Keratinocyte (primary cell): ENCODE measurements around the gene FDXACB1. TPM values are rescaled to one million over a fixed set of nuclear protein-coding genes. Genes with fewer than 3 reads are reported as not detected.

Source experiments
- DNase-seq: peaks from one replicate; pipeline ENCODE4 v3.0.0-alpha.2; 2011; ENCODE audit warnings: low read depth, missing footprints, low spot score
- FAIRE-seq: peaks from 2 replicates; lab custom pipeline; 2011; peaks lifted over from hg19 to GRCh38; lab: Jason Lieb, UNC
- H2AFZ ChIP-seq: 2 replicates; pipeline ENCODE4 v1.6.0; 2012; ENCODE audit warnings: low read length, control low read depth, inconsistent platforms; ENCODE audit not compliant: control insufficient read depth
- H3K27ac ChIP-seq: 2 replicates; pipeline ENCODE4 v1.5.1; 2011; ENCODE audit warnings: low read length; ENCODE audit not compliant: control insufficient read depth, insufficient read depth
- H3K27me3 ChIP-seq: 3 replicates; pipeline ENCODE4 v1.6.0; 2011; ENCODE audit warnings: low read length; ENCODE audit not compliant: control insufficient read depth, insufficient read depth; ENCODE audit errors: extremely low read depth
- H3K36me3 ChIP-seq, 2 experiments: 2 replicates in 1 of 2; 3 replicates in 1 of 2; pipeline ENCODE4 v1.5.1; 2011; ENCODE audit warnings: low read length in 2 of 2, mild to moderate bottlenecking in 1 of 2; ENCODE audit not compliant: control insufficient read depth in 2 of 2, insufficient read depth in 2 of 2; ENCODE audit errors: extremely low read depth in 1 of 2
- H3K4me1 ChIP-seq: 3 replicates; pipeline ENCODE4 v1.5.1; 2011; ENCODE audit warnings: low read length; ENCODE audit not compliant: control insufficient read depth, insufficient read depth; ENCODE audit errors: extremely low read depth
- H3K4me2 ChIP-seq: 3 replicates; pipeline ENCODE4 v1.6.0; 2011; ENCODE audit warnings: low read depth, low read length; ENCODE audit not compliant: control insufficient read depth, insufficient read depth; ENCODE audit errors: extremely low read depth
- H3K4me3 ChIP-seq, 3 experiments: fragments of 200-600 bp in 1 of 3; sonication (generic) in 1 of 3; 2 replicates in 2 of 3; 3 replicates in 1 of 3; pipeline ENCODE4 v1.5.1; 2011 to 2016; ENCODE audit warnings: low read length in 3 of 3, mild to moderate bottlenecking in 3 of 3, control low read depth in 2 of 3, inconsistent platforms in 1 of 3, low read depth in 1 of 3, mixed read lengths in 1 of 3, mixed run types in 1 of 3, moderate library complexity in 1 of 3; ENCODE audit not compliant: control insufficient read depth in 2 of 3, insufficient read depth in 2 of 3; ENCODE audit errors: extremely low read depth in 1 of 3
- H3K79me2 ChIP-seq: 2 replicates; pipeline ENCODE4 v1.6.0; 2012; ENCODE audit warnings: low read length; ENCODE audit not compliant: control insufficient read depth, insufficient read depth
- H3K9ac ChIP-seq: 3 replicates; pipeline ENCODE4 v1.6.0; 2011; ENCODE audit warnings: low read length; ENCODE audit not compliant: control insufficient read depth, insufficient read depth; ENCODE audit errors: extremely low read depth
- H3K9me1 ChIP-seq: 3 replicates; pipeline ENCODE4 v1.6.0; 2011; ENCODE audit warnings: low read length; ENCODE audit not compliant: control insufficient read depth, insufficient read depth; ENCODE audit errors: extremely low read depth
- H3K9me3 ChIP-seq: 2 replicates; pipeline ENCODE4 v1.5.1; 2012; ENCODE audit warnings: low read depth, low read length; ENCODE audit not compliant: control insufficient read depth
- H4K20me1 ChIP-seq: 3 replicates; pipeline ENCODE4 v1.6.0; 2011; ENCODE audit warnings: low read length; ENCODE audit not compliant: control insufficient read depth, insufficient read depth; ENCODE audit errors: extremely low read depth
- CTCF ChIP-seq, 3 experiments: IDR thresholded peaks in 1 of 3; conservative IDR thresholded peaks in 1 of 3; optimal IDR thresholded peaks in 1 of 3; 2 replicates in 2 of 3; 3 replicates in 1 of 3; pipeline versions ENCODE3 to v1.5.1; 2011; ENCODE audit warnings: low read length in 3 of 3, mild to moderate bottlenecking in 3 of 3, moderate library complexity in 2 of 3, control low read depth in 1 of 3, inconsistent platforms in 1 of 3; ENCODE audit not compliant: insufficient read depth in 2 of 3; ENCODE audit errors: extremely low read depth in 1 of 3
- EZH2 ChIP-seq: IDR thresholded peaks from one replicate; pipeline ENCODE4 v1.6.1; 2012; ENCODE audit warnings: inconsistent platforms, mild to moderate bottlenecking, low read length, moderate library complexity
- dilution Hi-C: fragments of 300-500 bp; cut with MboI; formaldehyde crosslinking; loops from one replicate; pipeline ENCODE4 v1.7.0; 2020; ENCODE audit warnings: low sequenced_read_pairs; ENCODE audit not compliant: extremely low pct_ligation_motif_present
- polyA plus RNA-seq, 5 experiments: library from polyadenylated mRNA; depleted of rRNA in 3 of 5; stranded (reverse) in 3 of 5; stranded (forward) in 1 of 5; unstranded in 1 of 5; fragments of >200 nt; gene quantifications; 1 replicate in 1 of 5; 2 replicates in 3 of 5; 3 replicates in 1 of 5; pipeline versions ENCODE4 v1.2.1 to v1.2.3, GENCODE V29; 2011 to 2012; ENCODE audit warnings: missing spikeins in 2 of 5, low read depth in 1 of 5, low replicate concordance in 1 of 5

The FDXACB1 gene
- polyA plus RNA-seq, 1 donor (not counting 4 experiments of a cell fraction or from before 2014, with no cell fraction given) = 2.9 TPM

DNA sequence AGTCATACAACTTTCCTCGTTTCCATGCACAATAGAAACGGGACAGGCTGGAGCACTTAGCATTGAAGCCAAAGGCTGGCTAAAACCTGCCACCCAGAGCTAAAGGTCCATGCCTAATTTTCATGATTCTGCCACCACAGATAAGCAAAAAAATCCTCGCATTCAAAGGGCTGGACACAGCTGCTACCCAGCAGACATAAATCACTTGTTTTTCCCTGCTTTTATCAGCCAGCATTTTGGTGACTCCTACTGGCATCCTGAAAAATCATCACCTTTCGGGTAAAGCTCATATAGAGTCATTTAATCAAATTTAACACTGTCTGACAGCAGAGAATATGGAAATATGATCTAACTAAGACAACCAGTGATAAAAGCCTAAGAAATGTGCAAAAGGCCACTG is 45.4 kb downstream of the FDXACB1 start:
- TF ChIP-seq EZH2 (no peak), CTCF (optimal IDR thresholded peaks at IDR 0.05 in 1 of 3, IDR thresholded peaks at IDR 0.05 in 1 of 3, conservative IDR thresholded peaks at IDR 0.05 in 1 of 3; ENCODE audit: extremely low read depth in 1 of 3, insufficient read depth in 2 of 3, low read length in 3 of 3) (no peak)
- dilution Hi-C loops = no loop called here
- Histone ChIP-seq H3K4me2 (no peak overlapping the region), H3K27ac (no peak overlapping the region), H3K9me1 (no peaks in the 10 kb centered on the region), H3K9ac (no peak overlapping the region), H3K4me3 (no peak overlapping the region), H3K4me1 (no peaks in the 10 kb centered on the region), H3K36me3 (peaks cover 2 to 4% of the 10 kb centered on the region in 2 experiments), H3K9me3 (no peaks in the 10 kb centered on the region), H2AFZ (no peak overlapping the region), H4K20me1 (no peaks in the 10 kb centered on the region), H3K79me2 (no peaks in the 10 kb centered on the region), H3K27me3 (no peaks in the 10 kb centered on the region)
- no peak for FAIRE-seq
- DNase-seq = no peak

GRCh38 chr11:111829185-111829968 is 49.6 kb downstream of the FDXACB1 start:
- FAIRE-seq (no peak), DNase-seq (no peak)
- H3K79me2 ChIP-seq = no peaks in the 10 kb centered on the region
- TF ChIP-seq EZH2 (no peak), CTCF (optimal IDR thresholded peaks at IDR 0.05 in 1 of 3, IDR thresholded peaks at IDR 0.05 in 1 of 3, conservative IDR thresholded peaks at IDR 0.05 in 1 of 3; ENCODE audit: extremely low read depth in 1 of 3, insufficient read depth in 2 of 3, low read length in 3 of 3) (no peak)
- H3K27ac ChIP-seq = no peak overlapping the region
- H3K4me1 ChIP-seq = no peaks in the 10 kb centered on the region
- no peak overlapping the region for H3K4me3 ChIP-seq
- H3K36me3 ChIP-seq = peaks cover under 1 to 4% of the 10 kb centered on the region in 2 experiments
- H3K9ac ChIP-seq = no peak overlapping the region
- no peaks in the 10 kb centered on the region for H3K9me3 ChIP-seq
- no peaks in the 10 kb centered on the region for H3K27me3 ChIP-seq
- H4K20me1 ChIP-seq = no peaks in the 10 kb centered on the region
- H3K4me2 ChIP-seq = no peak overlapping the region
- no peaks in the 10 kb centered on the region for H3K9me1 ChIP-seq
- no peak overlapping the region for H2AFZ ChIP-seq
- dilution Hi-C loops = no loop called here
